Measurements from ENCODE around the gene NKD2.

- peak in 2 of 7 experiments; percentile 24 to 35 for TF ChIP-seq CTCF (IDR thresholded peaks at IDR 0.05)
- no peak for TF ChIP-seq POLR2A (IDR thresholded peaks at IDR 0.05)
- no peak for TF ChIP-seq EP300 (IDR thresholded peaks at IDR 0.05)
- peak in 1 of 3 donors; percentile 12 for TF ChIP-seq POLR2AphosphoS5 (IDR thresholded peaks at IDR 0.05)
Observed at GRCh38 chr5:989961-990530, 18.6 kb upstream of the NKD2 start.
